Loucy (cell line): Measurements from ENCODE around the gene CCDC184.

Source experiments
- EZH2phosphoT487 ChIP-seq: fragments of 200-600 bp; IDR thresholded peaks from 2 replicates; pipeline ENCODE4 v1.6.1; 2018; ENCODE audit warnings: antibody characterized with exemption, mild to moderate bottlenecking, moderate library complexity, borderline replicate concordance
- TF ChIP-seq, protein P1 (sequence below): fragments of 200-600 bp; sonication (generic); conservative IDR thresholded peaks from 2 replicates; pipeline ENCODE4 v1.5.1; 2014; ENCODE audit warnings: mild to moderate bottlenecking, antibody characterized with exemption, low read length

DNA sequence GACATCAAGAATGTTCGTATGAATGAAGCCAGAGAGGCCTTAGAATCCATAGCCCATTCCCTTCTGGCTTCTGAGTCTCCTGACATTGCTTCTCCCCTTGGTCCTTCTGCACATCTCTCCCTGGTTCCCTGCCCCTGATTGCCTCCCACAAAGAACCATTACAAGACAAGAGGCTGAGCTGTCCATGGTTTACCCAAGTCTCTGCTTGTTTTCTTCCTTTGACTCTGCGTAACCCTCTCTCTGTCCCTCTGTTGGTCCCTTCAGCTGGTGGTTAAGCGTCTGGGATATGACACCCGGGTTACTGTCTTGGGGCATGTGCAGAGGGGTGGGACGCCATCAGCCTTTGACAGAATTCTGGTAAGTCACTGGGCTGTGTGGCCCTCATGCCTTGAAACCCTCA, 48.4 kb upstream of the CCDC184 start:
- TF ChIP-seq, protein P1, sequence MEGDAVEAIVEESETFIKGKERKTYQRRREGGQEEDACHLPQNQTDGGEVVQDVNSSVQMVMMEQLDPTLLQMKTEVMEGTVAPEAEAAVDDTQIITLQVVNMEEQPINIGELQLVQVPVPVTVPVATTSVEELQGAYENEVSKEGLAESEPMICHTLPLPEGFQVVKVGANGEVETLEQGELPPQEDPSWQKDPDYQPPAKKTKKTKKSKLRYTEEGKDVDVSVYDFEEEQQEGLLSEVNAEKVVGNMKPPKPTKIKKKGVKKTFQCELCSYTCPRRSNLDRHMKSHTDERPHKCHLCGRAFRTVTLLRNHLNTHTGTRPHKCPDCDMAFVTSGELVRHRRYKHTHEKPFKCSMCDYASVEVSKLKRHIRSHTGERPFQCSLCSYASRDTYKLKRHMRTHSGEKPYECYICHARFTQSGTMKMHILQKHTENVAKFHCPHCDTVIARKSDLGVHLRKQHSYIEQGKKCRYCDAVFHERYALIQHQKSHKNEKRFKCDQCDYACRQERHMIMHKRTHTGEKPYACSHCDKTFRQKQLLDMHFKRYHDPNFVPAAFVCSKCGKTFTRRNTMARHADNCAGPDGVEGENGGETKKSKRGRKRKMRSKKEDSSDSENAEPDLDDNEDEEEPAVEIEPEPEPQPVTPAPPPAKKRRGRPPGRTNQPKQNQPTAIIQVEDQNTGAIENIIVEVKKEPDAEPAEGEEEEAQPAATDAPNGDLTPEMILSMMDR = no peak
- no peak for TF ChIP-seq EZH2phosphoT487
